ENCODE measurements around the gene CCDC88C. TPM values are rescaled to one million over a fixed set of nuclear protein-coding genes. Genes with fewer than 3 reads are reported as not detected.

CCDC88C gene
- total and polyA plus RNA-seq, 7 donors: 0.95 to 45.7 (median 3.9) TPM

DNA sequence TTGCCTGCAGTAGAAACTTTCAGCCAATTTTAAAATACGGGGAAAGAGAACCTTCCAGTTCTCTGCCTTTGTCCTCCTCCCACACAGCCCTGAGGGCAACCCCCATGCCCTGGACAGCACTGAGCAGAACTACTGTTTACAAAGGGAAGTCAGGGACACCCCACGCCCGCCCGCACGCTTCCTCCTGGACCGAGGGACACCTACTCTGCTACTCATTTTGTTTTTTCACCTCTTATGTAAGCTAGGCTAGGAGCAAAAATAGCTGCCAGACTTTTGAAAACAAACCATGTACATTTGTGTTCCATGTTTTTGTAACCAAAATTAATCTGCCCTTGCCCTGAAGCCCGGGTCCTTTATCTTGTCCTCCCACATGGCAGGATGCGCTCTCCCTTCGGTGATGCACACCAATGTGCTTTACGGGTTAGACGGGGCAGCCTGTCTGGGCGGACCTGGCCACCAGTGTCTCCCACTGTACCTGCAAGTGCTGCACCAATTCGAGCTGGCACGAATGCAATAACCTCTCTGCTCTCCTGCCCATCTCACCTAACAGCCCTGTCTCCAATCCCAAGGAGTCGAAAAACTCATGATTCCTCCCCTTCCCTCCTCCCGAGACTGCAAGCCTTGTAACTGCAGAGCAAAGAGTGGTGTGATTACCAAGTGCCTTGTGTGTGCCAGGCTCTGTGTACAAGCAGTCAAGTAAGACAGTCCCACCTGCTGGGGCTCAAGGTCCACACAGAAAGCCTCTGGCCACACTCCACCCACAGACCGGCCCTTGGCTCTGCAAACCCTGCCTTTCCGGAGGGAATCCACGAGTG lies 85.2 kb downstream of the CCDC88C start:
- WGBS, 2 donors: 25 to 61% methylated on average over 19 of the region's 19 CpGs
- intact Hi-C loops (cut with DNase I): no loop called here
- DNase-seq: no peak

GRCh38 chr14:91331721-91332120 lies 85.9 kb downstream of the CCDC88C start:
- H3K27ac ChIP-seq: no peak overlapping the region
- no peak for TF ChIP-seq POLR2AphosphoS5 (IDR thresholded peaks at IDR 0.05)
- H3K36me3 ChIP-seq: no peaks in the 10 kb centered on the region
- no peaks in the 10 kb centered on the region for H3K27me3 ChIP-seq
- H3K4me1 ChIP-seq: no peaks in the 10 kb centered on the region
- no peak for DNase-seq
- no peak overlapping the region for H3K4me3 ChIP-seq
- H3K9me3 ChIP-seq: no peaks in the 10 kb centered on the region
- 46 to 64% methylated on average over 3 of the region's 3 CpGs for WGBS, 2 donors
- intact Hi-C loops (cut with DNase I): no loop called here

More for the DNA sequence above, 85.2 kb downstream of the CCDC88C start:
- Histone ChIP-seq H3K27me3 (no peaks in the 10 kb centered on the region), H3K9me3 (no peaks in the 10 kb centered on the region), H3K27ac (no peak overlapping the region), H3K4me3 (no peak overlapping the region), H3K36me3 (no peaks in the 10 kb centered on the region), H3K4me1 (no peaks in the 10 kb centered on the region)
- TF ChIP-seq, protein P1, sequence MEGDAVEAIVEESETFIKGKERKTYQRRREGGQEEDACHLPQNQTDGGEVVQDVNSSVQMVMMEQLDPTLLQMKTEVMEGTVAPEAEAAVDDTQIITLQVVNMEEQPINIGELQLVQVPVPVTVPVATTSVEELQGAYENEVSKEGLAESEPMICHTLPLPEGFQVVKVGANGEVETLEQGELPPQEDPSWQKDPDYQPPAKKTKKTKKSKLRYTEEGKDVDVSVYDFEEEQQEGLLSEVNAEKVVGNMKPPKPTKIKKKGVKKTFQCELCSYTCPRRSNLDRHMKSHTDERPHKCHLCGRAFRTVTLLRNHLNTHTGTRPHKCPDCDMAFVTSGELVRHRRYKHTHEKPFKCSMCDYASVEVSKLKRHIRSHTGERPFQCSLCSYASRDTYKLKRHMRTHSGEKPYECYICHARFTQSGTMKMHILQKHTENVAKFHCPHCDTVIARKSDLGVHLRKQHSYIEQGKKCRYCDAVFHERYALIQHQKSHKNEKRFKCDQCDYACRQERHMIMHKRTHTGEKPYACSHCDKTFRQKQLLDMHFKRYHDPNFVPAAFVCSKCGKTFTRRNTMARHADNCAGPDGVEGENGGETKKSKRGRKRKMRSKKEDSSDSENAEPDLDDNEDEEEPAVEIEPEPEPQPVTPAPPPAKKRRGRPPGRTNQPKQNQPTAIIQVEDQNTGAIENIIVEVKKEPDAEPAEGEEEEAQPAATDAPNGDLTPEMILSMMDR (IDR thresholded peaks at IDR 0.05): no peak
- TF ChIP-seq POLR2AphosphoS5 (IDR thresholded peaks at IDR 0.05) (no peak), EP300 (IDR thresholded peaks at IDR 0.05) (no peak), POLR2A (IDR thresholded peaks at IDR 0.05) (no peak)

DNA sequence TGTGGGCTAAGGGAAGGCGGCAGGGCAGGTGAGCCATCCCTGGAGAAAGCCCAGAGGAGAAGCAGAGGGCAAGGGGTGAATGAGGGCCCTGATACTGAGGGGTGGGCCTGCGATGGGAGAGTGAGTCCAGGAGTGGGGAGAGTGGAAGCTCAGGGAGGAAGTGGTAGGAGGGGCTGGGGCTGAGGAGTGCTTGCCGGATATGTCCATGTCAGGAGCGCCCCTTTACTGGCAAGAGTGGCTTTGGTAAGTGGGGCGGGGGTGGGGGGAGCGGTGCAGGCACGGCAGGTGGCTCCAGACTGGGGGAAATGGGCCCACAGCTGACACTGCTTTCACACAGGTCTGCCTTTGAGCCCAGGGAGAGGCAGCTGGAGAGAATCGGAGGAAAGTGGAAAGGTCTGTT lies 86.8 kb downstream of the CCDC88C start:
- Histone ChIP-seq H3K36me3 (no peaks in the 10 kb centered on the region), H3K9me3 (no peaks in the 10 kb centered on the region), H3K4me3 (no peak overlapping the region), H3K27ac (no peak overlapping the region), H3K27me3 (no peaks in the 10 kb centered on the region), H3K4me1 (no peaks in the 10 kb centered on the region)
- WGBS, 2 donors: 62 to 88% methylated on average over 8 of the region's 8 CpGs
- intact Hi-C loops (cut with DNase I): no loop called here
- no peak for DNase-seq
- no peak for TF ChIP-seq POLR2A (IDR thresholded peaks at IDR 0.05)
- TF ChIP-seq POLR2AphosphoS5 (IDR thresholded peaks at IDR 0.05): no peak
- TF ChIP-seq, protein P1 (IDR thresholded peaks at IDR 0.05): no peak
- TF ChIP-seq EP300 (IDR thresholded peaks at IDR 0.05): no peak

- H3K36me3 ChIP-seq: no peaks in the 10 kb centered on the region
- WGBS, 2 donors: 80 to 93% methylated on average over 14 of the region's 14 CpGs
- intact Hi-C loops (cut with DNase I): no loop called here
- H3K27me3 ChIP-seq: no peaks in the 10 kb centered on the region
- DNase-seq: no peak
- H3K4me3 ChIP-seq: no peak overlapping the region
- TF ChIP-seq, protein P1 (IDR thresholded peaks at IDR 0.05): no peak
- TF ChIP-seq POLR2AphosphoS5 (IDR thresholded peaks at IDR 0.05) (no peak), POLR2A (IDR thresholded peaks at IDR 0.05) (no peak), EP300 (IDR thresholded peaks at IDR 0.05) (no peak)
- no peak overlapping the region for H3K27ac ChIP-seq
- no peaks in the 10 kb centered on the region for H3K9me3 ChIP-seq
- no peaks in the 10 kb centered on the region for H3K4me1 ChIP-seq
Measured at GRCh38 chr14:91330096-91330696, 87.4 kb downstream of the CCDC88C start.

DNA sequence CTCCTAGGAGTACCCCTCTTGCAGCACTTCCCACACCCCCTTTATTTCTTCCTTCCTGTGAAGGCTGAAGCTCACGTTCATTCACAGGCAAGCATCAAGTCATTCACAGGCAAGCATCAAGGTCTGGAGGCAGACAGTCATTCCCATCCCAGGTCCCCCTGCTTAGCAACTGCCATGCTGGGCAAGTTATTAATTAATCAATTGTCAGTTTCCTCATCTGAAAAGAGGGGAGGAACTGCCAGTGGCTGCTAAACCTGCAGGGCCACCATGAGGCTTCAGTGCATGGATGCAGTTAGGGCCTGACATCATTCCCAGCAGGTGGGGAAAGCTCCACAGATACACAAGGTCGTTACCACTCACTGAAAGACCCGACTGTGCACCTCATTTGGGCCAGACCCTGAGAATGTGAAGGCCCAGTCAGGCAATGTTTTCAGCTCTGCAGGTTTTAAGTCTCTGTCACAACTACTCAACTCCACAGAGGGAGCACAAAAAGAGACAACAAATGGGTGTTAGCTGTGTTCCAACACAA lies 88.1 kb downstream of the CCDC88C start:
- no peak for DNase-seq
- H3K36me3 ChIP-seq: no peaks in the 10 kb centered on the region
- peaks cover 0 to under 1% (median 0%) of the 10 kb centered on the region in 4 donors for H3K4me1 ChIP-seq
- TF ChIP-seq EP300 (IDR thresholded peaks at IDR 0.05) (no peak), POLR2A (IDR thresholded peaks at IDR 0.05) (no peak)
- WGBS, 2 donors: 57 to 62% methylated on average over 3 of the region's 3 CpGs
- H3K9me3 ChIP-seq: no peaks in the 10 kb centered on the region
- intact Hi-C loops (cut with DNase I): no loop called here
- H3K4me3 ChIP-seq: no peak overlapping the region
- H3K27ac ChIP-seq: no peak overlapping the region
- no peaks in the 10 kb centered on the region for H3K27me3 ChIP-seq
